ENCODE data around the gene PCDH8. TPM values are rescaled to one million over a fixed set of nuclear protein-coding genes. Genes with fewer than 3 reads are reported as not detected.
A peak's percentile ranks its signal among the peaks of the same experiment; 100 is the strongest.

The PCDH8 gene
- total and polyA plus RNA-seq, 8 donors: 0.11 to 0.14 TPM; not detected in 6

DNA sequence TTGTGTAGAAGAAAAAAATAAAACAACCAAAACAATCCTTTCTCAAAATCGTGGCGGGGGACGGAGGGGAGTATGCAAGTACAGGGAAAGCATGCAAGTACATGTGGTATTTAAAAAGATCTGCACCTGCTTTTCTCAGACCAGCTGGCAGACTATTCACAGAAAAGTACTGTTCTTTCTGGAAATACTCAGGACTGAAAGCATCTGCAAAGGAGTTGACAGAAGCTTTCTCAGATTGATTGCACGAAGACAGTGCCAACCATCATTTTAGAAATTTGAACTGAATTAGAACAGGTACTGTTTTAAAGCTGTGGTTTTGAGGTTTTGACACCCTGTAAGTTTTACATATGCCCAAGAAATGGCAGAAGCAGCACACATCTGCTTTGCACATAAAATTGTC, 19.8 kb upstream of the PCDH8 start:
- intact Hi-C loops (cut with DNase I): no loop called here
- no peak for ATAC-seq

GRCh38 chr13:52864941-52865340, 16.5 kb upstream of the PCDH8 start:
- no peaks in the 10 kb centered on the region for H3K9me3 ChIP-seq
- H3K27ac ChIP-seq: no peak overlapping the region
- no peak for TF ChIP-seq CTCF (IDR thresholded peaks at IDR 0.05)
- ATAC-seq (no peak), DNase-seq (no peak)
- no peaks in the 10 kb centered on the region for H3K4me1 ChIP-seq
- no peak overlapping the region for H3K4me3 ChIP-seq
- intact Hi-C loops (cut with DNase I): no loop called here
- no peaks in the 10 kb centered on the region for H3K36me3 ChIP-seq
- peaks cover 0 to 7% of the 10 kb centered on the region in 2 donors for H3K27me3 ChIP-seq

More for the DNA sequence above, 19.8 kb upstream of the PCDH8 start:
- no peaks in the 10 kb centered on the region for H3K36me3 ChIP-seq
- H3K9me3 ChIP-seq: no peaks in the 10 kb centered on the region
- no peaks in the 10 kb centered on the region for H3K4me1 ChIP-seq
- no peak for DNase-seq
- peaks cover 0 to 7% of the 10 kb centered on the region in 2 donors for H3K27me3 ChIP-seq
- H3K27ac ChIP-seq: no peak overlapping the region
- H3K4me3 ChIP-seq: no peak overlapping the region
- TF ChIP-seq CTCF (IDR thresholded peaks at IDR 0.05): no peak

GRCh38 chr13:52862358-52863206, 14.1 kb upstream of the PCDH8 start:
- DNase-seq: peak in 1 of 4 donors; percentile 16
- intact Hi-C loops (cut with DNase I): no loop called here
- Histone ChIP-seq H3K27me3 (peaks cover 0 to 18% of the 10 kb centered on the region in 2 donors), H3K36me3 (no peaks in the 10 kb centered on the region), H3K9me3 (no peaks in the 10 kb centered on the region), H3K27ac (no peak overlapping the region), H3K4me1 (no peaks in the 10 kb centered on the region), H3K4me3 (no peak overlapping the region)
- ATAC-seq: no peak
- peak; percentile 37 to 47 for TF ChIP-seq CTCF (IDR thresholded peaks at IDR 0.05)

- ATAC-seq (no peak), DNase-seq (no peak)
- intact Hi-C loops (cut with DNase I): no loop called here
- Histone ChIP-seq H3K4me1 (peaks cover 0 to 16% of the 10 kb centered on the region in 2 donors), H3K9me3 (no peaks in the 10 kb centered on the region), H3K27ac (no peak overlapping the region), H3K27me3 (peaks cover 36 to 97% of the 10 kb centered on the region in 2 donors), H3K36me3 (no peaks in the 10 kb centered on the region), H3K4me3 (no peak overlapping the region)
- no peak for TF ChIP-seq CTCF (IDR thresholded peaks at IDR 0.05)
Measured at GRCh38 chr13:52852444-52852843, 4.0 kb upstream of the PCDH8 start.

DNA sequence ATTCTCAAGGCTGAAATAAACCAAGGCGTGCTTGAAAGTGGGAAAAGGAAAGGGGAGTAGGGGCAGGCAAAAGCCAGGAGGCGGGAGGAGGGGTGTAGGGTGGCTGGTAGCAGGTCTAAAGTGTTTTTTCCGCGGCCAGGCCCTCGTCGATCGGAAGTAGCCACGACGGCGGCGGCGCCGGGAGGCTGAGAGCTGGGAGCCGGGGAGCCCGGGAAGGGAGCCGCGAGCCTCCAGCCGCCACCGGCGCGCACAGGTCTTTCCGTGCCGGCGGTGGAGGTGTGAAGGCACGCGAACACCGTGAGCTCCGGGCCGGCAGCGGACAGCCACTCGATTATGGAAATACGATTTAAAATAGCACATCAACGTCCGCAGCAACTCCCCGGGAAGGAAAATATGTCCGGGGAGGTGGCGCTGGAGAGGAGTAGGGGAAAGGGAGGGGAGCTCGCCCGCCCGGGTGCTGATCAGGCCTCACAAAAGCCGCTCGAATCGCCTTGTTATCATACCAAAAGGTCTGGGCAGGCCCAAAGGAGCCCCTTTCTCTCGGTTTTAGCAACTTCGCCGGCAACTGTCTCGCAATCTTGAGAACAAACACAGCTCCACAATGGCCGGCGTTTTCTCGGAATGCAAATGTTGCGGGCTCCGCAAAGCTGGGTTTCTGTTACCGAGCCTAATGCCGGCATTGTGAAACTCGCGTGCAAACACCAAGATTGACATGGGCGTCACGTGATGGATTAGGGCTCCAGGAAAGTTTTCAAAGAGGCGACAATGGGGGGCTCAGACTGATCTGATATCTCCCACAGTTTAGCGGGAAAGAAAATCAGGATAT, 2.9 kb upstream of the PCDH8 start:
- H3K9me3 ChIP-seq: no peaks in the 10 kb centered on the region
- peak; percentile 61 for ATAC-seq
- H3K4me1 ChIP-seq: peaks cover 2 to 27% of the 10 kb centered on the region in 2 donors
- intact Hi-C loops (cut with DNase I): no loop called here
- no peaks in the 10 kb centered on the region for H3K36me3 ChIP-seq
- H3K4me3 ChIP-seq: peak overlapping the region; percentile 45 to 48
- DNase-seq: peak in 2 of 4 donors; percentile 30 to 71
- H3K27me3 ChIP-seq: peaks cover 47 to 99% of the 10 kb centered on the region in 2 donors
- H3K27ac ChIP-seq: peak overlapping the region in 1 of 2 donors; percentile 8
- TF ChIP-seq CTCF (IDR thresholded peaks at IDR 0.05): no peak
